ENCODE results near the gene GNGT1.

GNGT1 gene

GRCh38 chr7:93941945-93942344, 35.6 kb downstream of the GNGT1 start:
- TF ChIP-seq SPI1 (IDR thresholded peaks at IDR 0.05; ENCODE audit: borderline replicate concordance, low read depth) (no peak), GABPA (IDR thresholded peaks at IDR 0.05; ENCODE audit: low read depth) (no peak), REST (IDR thresholded peaks at IDR 0.05; ENCODE audit: insufficient replicate concordance, low read depth) (no peak), POLR2AphosphoS5 (IDR thresholded peaks at IDR 0.05; ENCODE audit: low read depth) (no peak), CTCF (IDR thresholded peaks at IDR 0.05; ENCODE audit: insufficient read depth, low read length) (no peak)
- Histone ChIP-seq H3K27ac (replicated peaks) (no peak overlapping the region), H3K4me3 (replicated peaks; ENCODE audit: insufficient read depth, low read length) (no peak overlapping the region), H3K27me3 (ENCODE audit: insufficient read depth, poor library complexity, severe bottlenecking) (peaks cover 2% of the 10 kb centered on the region)
- no peak for DNase-seq (ENCODE audit: low read depth in 1 of 2, low spot score in 1 of 2)

- TF ChIP-seq SPI1 (IDR thresholded peaks at IDR 0.05; ENCODE audit: borderline replicate concordance, low read depth) (no peak), CTCF (IDR thresholded peaks at IDR 0.05; ENCODE audit: insufficient read depth, low read length) (no peak), REST (IDR thresholded peaks at IDR 0.05; ENCODE audit: insufficient replicate concordance, low read depth) (no peak), POLR2AphosphoS5 (IDR thresholded peaks at IDR 0.05; ENCODE audit: low read depth) (no peak), GABPA (IDR thresholded peaks at IDR 0.05; ENCODE audit: low read depth) (no peak)
- H3K27me3 ChIP-seq (ENCODE audit: insufficient read depth, poor library complexity, severe bottlenecking) = peaks cover 2% of the 10 kb centered on the region
- no peak for DNase-seq (ENCODE audit: low read depth in 1 of 2, low spot score in 1 of 2)
- no peak overlapping the region for H3K4me3 ChIP-seq (replicated peaks; ENCODE audit: insufficient read depth, low read length)
- H3K27ac ChIP-seq (replicated peaks) = no peak overlapping the region
These were observed 37.6 kb downstream of the GNGT1 start for GRCh38 chr7:93943816-93944540.

- no peak overlapping the region for H3K27ac ChIP-seq (replicated peaks)
- peaks cover 2% of the 10 kb centered on the region for H3K27me3 ChIP-seq (ENCODE audit: insufficient read depth, poor library complexity, severe bottlenecking)
- no peak for TF ChIP-seq SPI1 (IDR thresholded peaks at IDR 0.05; ENCODE audit: borderline replicate concordance, low read depth)
- TF ChIP-seq REST (IDR thresholded peaks at IDR 0.05; ENCODE audit: insufficient replicate concordance, low read depth) = no peak
- no peak for TF ChIP-seq CTCF (IDR thresholded peaks at IDR 0.05; ENCODE audit: insufficient read depth, low read length)
- TF ChIP-seq GABPA (IDR thresholded peaks at IDR 0.05; ENCODE audit: low read depth) = no peak
- TF ChIP-seq POLR2AphosphoS5 (IDR thresholded peaks at IDR 0.05; ENCODE audit: low read depth) = no peak
- H3K4me3 ChIP-seq (replicated peaks; ENCODE audit: insufficient read depth, low read length) = no peak overlapping the region
- DNase-seq (ENCODE audit: low read depth in 1 of 2, low spot score in 1 of 2) = no peak
These were observed 38.3 kb downstream of the GNGT1 start for GRCh38 chr7:93944673-93945072.
